GM12875 (cell line): ENCODE data around the gene PRR23C.

ENCODE experiments used
- H3K4me3 ChIP-seq: one replicate; pipeline ENCODE4 v1.5.1; 2011; ENCODE audit warnings: low read depth, low read length, control low read depth
- TF ChIP-seq, protein P1 (sequence below): IDR thresholded peaks from 2 replicates; pipeline ENCODE4 v1.5.1; 2011; ENCODE audit warnings: low read depth, mild to moderate bottlenecking, control low read depth, inconsistent platforms, low read length, moderate library complexity, borderline replicate concordance; ENCODE audit not compliant: insufficient read depth

PRR23C gene

DNA sequence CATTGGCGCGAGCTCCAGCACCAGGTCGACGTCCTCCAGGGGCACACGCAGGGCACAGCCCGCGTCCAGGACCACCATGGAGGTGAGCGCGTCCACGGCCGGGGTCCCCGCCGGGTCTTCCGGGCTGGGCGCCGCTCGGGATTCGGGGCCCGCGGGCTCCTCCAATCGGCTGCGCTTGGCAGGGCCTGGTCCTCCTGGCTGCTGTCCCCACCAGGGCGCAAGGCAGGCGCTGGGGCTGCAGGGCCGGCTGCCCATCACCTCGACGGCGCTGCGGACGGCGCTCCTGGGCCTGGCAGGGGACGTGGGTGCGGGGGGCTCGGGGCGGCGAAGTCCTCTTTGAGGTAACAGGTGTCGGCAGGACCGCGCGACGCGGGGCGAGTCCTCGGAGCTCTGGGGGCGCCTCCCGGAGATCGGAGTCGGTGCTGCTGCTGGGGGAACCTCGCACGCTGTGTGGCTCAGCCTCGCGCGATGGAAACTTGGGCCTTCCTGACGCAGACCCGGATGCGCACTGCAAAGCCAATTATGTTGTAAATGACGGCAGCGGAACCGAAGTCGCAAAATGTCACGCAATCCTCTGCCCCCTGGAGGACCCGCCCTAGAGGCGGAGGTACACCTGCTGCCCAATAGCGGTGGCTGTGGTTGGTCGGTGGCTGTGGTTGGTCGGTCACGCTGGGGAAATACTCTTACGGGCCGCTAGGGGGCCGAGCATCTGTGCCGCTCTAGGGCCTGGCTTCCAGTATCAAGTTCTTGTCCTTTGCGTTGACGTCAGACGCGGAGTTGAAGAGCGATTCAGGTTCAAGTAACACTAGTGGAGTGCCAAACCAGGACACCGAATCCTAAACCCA is at the start of gene PRR23C:
Gene PRR23C (minus strand): TSS at position 527 of the 845 bp plus-strand sequence. CDS start 272 bp downstream, at position 255.
- H3K4me3 ChIP-seq = no peak within 1 kb of the TSS
- TF ChIP-seq, protein P1, sequence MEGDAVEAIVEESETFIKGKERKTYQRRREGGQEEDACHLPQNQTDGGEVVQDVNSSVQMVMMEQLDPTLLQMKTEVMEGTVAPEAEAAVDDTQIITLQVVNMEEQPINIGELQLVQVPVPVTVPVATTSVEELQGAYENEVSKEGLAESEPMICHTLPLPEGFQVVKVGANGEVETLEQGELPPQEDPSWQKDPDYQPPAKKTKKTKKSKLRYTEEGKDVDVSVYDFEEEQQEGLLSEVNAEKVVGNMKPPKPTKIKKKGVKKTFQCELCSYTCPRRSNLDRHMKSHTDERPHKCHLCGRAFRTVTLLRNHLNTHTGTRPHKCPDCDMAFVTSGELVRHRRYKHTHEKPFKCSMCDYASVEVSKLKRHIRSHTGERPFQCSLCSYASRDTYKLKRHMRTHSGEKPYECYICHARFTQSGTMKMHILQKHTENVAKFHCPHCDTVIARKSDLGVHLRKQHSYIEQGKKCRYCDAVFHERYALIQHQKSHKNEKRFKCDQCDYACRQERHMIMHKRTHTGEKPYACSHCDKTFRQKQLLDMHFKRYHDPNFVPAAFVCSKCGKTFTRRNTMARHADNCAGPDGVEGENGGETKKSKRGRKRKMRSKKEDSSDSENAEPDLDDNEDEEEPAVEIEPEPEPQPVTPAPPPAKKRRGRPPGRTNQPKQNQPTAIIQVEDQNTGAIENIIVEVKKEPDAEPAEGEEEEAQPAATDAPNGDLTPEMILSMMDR = no peak

DNA sequence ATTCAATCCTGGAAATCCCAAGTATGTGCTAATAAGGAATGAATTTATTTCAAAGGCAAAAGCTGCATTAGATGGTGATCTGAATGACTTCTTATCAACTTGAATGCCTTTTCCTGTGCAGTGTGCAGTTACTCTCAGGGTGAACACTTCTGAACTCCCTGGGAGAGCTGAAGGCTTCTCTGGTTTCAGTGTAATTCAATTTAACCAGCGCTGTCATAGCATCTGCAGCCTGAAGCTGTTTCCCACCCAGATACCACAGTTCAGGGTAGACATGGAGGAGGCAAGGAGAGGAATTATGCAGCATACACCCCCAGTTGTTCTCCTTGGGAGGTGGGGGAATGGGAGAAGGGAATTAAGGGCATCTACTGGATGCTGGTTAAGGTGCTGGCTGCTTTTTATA is 49.1 kb upstream of the PRR23C start:
- H3K4me3 ChIP-seq = no peak overlapping the region
- TF ChIP-seq, protein P1 = no peak

DNA sequence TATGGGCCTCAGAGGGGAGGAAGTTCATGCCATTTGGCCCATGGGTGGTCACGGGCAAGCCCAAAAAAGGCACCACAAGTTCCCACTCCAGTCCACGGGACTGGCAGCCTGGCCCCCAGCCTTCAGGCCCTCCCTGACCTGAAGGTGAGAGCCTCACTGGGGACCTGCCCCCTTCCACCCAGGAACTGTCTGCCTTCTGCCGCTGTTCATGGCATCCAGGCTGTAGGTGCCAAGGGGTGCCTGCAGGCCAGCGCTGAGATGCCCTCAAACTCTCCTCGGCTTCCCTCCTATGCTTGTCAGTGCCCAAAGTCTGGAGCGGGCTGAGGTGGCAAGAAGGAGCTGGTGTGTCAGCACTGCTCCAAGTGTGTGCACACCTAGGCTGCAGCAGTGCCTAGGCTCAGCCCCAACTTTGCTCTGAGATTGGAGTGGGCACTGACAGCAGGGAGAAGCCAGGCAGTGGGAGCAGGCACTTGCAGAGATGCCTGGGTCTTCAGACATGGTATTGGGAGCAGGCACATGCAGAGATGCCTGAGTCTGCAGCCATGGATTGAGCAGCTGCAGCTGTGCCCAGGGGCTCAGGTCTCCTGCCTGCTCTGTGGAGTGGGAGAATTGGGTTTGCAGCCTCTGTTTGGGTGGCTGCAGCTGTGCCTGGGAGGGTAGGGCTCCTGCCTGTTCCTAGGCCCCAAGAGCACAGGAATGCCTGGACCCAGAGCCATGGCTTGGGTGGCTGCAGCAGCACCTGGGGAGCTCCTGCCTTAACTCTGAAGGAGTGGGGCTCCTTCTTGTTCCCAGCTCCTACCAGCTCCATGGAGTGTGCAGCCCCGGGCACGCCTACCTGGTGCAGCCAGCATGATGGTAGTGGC is 44.0 kb upstream of the PRR23C start:
- no peak overlapping the region for H3K4me3 ChIP-seq
- TF ChIP-seq, protein P1 = no peak

DNA sequence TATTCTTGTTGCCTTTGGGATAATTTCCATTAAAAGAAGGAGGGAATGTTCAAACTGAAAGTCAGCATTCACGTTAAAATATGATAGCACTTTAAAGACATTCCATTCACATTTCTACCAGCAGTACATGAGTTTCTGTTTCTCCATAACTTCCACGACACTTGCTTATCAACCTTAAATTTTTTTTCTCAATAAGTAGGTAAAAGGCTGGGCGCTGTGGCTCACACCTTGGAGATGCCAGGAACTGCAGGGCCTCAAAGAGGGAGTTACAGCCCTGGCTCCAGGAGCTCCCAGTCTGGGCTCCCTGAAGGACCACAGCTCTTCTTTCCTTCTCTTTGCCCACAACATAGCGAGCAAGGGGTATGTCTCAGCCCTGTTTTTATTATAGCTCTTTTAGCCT is 42.9 kb upstream of the PRR23C start:
- TF ChIP-seq, protein P1 = no peak
- no peak overlapping the region for H3K4me3 ChIP-seq

DNA sequence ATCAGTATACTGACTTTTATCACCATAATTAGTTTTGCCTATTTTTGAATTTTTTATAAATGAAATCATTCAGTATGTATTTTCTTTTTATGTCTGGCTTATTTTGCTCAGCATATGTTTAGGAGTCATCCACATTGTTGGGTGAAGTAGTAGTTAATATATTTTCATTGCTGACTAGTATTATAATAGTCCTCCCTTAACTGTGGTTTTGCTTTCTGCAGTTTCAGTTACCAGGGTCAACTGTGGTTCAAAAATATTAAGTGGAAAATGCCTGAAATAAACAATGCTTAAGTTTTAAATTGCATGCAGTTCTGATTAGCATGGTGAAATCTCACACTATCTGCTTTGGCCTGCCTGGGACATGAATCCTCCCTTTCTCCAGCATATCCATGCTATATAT is 39.5 kb upstream of the PRR23C start:
- H3K4me3 ChIP-seq = no peak overlapping the region
- TF ChIP-seq, protein P1 = no peak

DNA sequence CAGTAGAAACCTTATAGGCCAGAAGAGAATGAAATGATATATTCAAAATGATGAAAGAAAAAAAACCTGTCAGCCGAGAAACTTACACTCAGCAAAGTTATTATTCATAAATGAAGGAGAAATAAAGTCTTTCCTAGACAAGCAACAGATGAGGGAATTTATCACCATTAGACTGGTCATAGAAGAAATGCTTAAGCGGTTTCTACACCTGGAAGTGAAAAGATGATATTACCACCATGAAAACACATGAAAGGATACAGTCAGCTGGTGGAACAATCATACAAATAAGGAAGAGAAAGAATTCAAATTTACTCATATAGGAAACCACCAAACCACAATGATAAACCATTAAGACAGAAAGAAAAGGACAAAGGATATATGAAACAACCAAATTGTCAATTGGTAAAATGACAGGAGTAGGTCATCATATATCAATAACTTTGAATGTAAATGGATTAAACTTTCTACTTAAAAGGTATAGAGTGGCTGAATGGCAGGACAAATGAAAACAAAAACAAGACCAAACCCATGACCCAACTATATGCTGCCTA is 29.9 kb upstream of the PRR23C start:
- H3K4me3 ChIP-seq = no peak overlapping the region
- TF ChIP-seq, protein P1 = no peak

DNA sequence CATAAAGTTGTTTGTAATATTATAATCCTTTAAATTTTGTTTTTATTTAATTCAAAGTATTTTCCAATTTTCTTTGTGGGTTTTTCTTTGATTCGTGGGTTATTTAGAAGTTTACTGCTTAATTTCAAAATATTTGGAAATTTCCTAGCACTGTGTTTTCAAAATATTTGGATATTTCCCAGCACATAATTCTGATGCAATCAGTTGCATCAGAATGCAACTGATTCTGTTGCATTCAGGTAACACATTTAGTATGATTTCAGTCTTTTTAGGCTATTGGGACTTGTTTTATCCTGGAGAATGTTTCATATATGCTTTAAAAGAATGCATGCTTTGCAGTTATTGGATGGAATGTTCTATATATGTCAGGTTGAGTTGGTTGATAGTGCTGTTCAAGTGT is 18.2 kb upstream of the PRR23C start:
- no peak overlapping the region for H3K4me3 ChIP-seq
- TF ChIP-seq, protein P1 = no peak
